GM23248 (cell line): ENCODE measurements around the gene ABLIM2. TPM values are rescaled to one million over a fixed set of nuclear protein-coding genes. Genes with fewer than 3 reads are reported as not detected.

Source experiments
- DNase-seq: peaks from one replicate; pipeline ENCODE4 v3.0.0-alpha.2; 2015
- H2AFZ ChIP-seq: fragments of 200-600 bp; sonication (generic); 2 replicates; pipeline ENCODE4 v1.6.1; 2016; ENCODE audit warnings: antibody characterized with exemption
- H3F3A ChIP-seq: fragments of 200-600 bp; sonication (generic); 2 replicates; pipeline ENCODE4 v1.6.1; 2016; ENCODE audit warnings: mild to moderate bottlenecking, antibody characterized with exemption, mixed run types; ENCODE audit not compliant: insufficient read depth
- H3K27ac ChIP-seq: fragments of 200-600 bp; sonication (generic); 2 replicates; pipeline ENCODE4 v1.5.1; 2016; ENCODE audit warnings: mild to moderate bottlenecking
- H3K27me3 ChIP-seq: fragments of 200-600 bp; sonication (generic); replicated peaks from 2 replicates; pipeline ENCODE4 v1.6.1; 2016; ENCODE audit warnings: mild to moderate bottlenecking; ENCODE audit not compliant: insufficient read depth
- H3K36me3 ChIP-seq: fragments of 200-600 bp; sonication (generic); 2 replicates; pipeline ENCODE4 v1.6.1; 2016; ENCODE audit warnings: low read depth, mild to moderate bottlenecking
- H3K4me1 ChIP-seq: fragments of 200-600 bp; sonication (generic); 2 replicates; pipeline ENCODE4 v1.6.1; 2016; ENCODE audit warnings: mild to moderate bottlenecking; ENCODE audit not compliant: insufficient read depth
- H3K4me2 ChIP-seq: fragments of 200-600 bp; sonication (generic); one replicate; pipeline ENCODE4 v1.6.1; 2016; ENCODE audit warnings: mild to moderate bottlenecking; ENCODE audit not compliant: unreplicated experiment
- H3K4me3 ChIP-seq: fragments of 200-600 bp; sonication (generic); 2 replicates; pipeline ENCODE4 v1.5.1; 2016; ENCODE audit warnings: mild to moderate bottlenecking
- H3K79me2 ChIP-seq: fragments of 200-600 bp; sonication (generic); 2 replicates; pipeline ENCODE4 v1.6.1; 2016; ENCODE audit warnings: mild to moderate bottlenecking; ENCODE audit not compliant: insufficient read depth
- H3K9ac ChIP-seq: fragments of 200-600 bp; sonication (generic); 2 replicates; pipeline ENCODE4 v1.6.1; 2016; ENCODE audit warnings: mild to moderate bottlenecking
- H3K9me2 ChIP-seq: fragments of 200-600 bp; sonication (generic); 2 replicates; pipeline ENCODE4 v1.6.1; 2016; ENCODE audit warnings: mixed run types, mild to moderate bottlenecking, moderate library complexity; ENCODE audit not compliant: insufficient read depth
- H3K9me3 ChIP-seq: fragments of 200-600 bp; sonication (generic); one replicate; pipeline ENCODE4 v1.6.1; 2017; ENCODE audit warnings: low read depth
- H4K20me1 ChIP-seq: fragments of 200-600 bp; sonication (generic); 2 replicates; pipeline ENCODE4 v1.6.0; 2016; ENCODE audit not compliant: insufficient read depth
- EZH2 ChIP-seq: fragments of 200-600 bp; sonication (generic); IDR thresholded peaks from 2 replicates; pipeline ENCODE4 v1.6.1; 2018; ENCODE audit warnings: antibody characterized with exemption, mild to moderate bottlenecking; ENCODE audit not compliant: insufficient read depth, poor library complexity, severe bottlenecking
- EZH2phosphoT487 ChIP-seq: fragments of 200-600 bp; sonication (generic); IDR thresholded peaks from 2 replicates; pipeline ENCODE4 v1.6.1; 2018; ENCODE audit warnings: antibody characterized with exemption, moderate library complexity, mild to moderate bottlenecking, low read depth; ENCODE audit not compliant: insufficient read depth
- WGBS, 2 experiments: methylation state at CpG; one replicate each; pipeline ENCODE4 v1.1.6; 2015 to 2017; ENCODE audit warnings: low lambda C conversion rate in 2 of 2, low coverage in 1 of 2; ENCODE audit errors: missing lambda C conversion rate in 2 of 2; 5-methylcytosine and 5-hydroxymethylcytosine counted together
- in situ Hi-C: fragments of 300-500 bp; cut with MboI; formaldehyde crosslinking; loops from 2 replicates; pipeline ENCODE4 v1.15.0; 2020
- polyA plus RNA-seq: library from polyadenylated mRNA; unstranded; fragments of >200 nt; fragmentation: Nextera tagmentation; extraction: Ambion mirVana; gene quantifications from 2 replicates; pipeline ENCODE4 v1.2.1, GENCODE V29; 2016
- total RNA-seq: library from RNA; depleted of rRNA; stranded (reverse); fragments of >200 nt; shearing (Covaris generic); gene quantifications from 2 replicates; pipeline ENCODE4 v1.2.3, GENCODE V29; 2014

ABLIM2 gene
- total and polyA plus RNA-seq, 2 experiments from 2014 or later: not detected

- WGBS, 2 experiments: 54 to 58% methylated on average over 17 of the region's 17 CpGs
- no peaks in the 10 kb centered on the region for H3K36me3 ChIP-seq
- no peak for DNase-seq
- in situ Hi-C loops: no loop called here
- no peak overlapping the region for H3K9ac ChIP-seq
- H3F3A ChIP-seq: no peaks in the 10 kb centered on the region
- no peaks in the 10 kb centered on the region for H3K79me2 ChIP-seq
- no peak overlapping the region for H2AFZ ChIP-seq
- no peak overlapping the region for H3K4me3 ChIP-seq
- H3K4me1 ChIP-seq: no peaks in the 10 kb centered on the region
- no peak overlapping the region for H3K27ac ChIP-seq
- H3K9me3 ChIP-seq: no peaks in the 10 kb centered on the region
- H3K27me3 ChIP-seq: peaks cover 69% of the 10 kb centered on the region
- TF ChIP-seq EZH2phosphoT487 (no peak), EZH2 (no peak)
- H3K9me2 ChIP-seq: no peaks in the 10 kb centered on the region
- H3K4me2 ChIP-seq: no peak overlapping the region
- no peaks in the 10 kb centered on the region for H4K20me1 ChIP-seq
These were observed 85.3 kb downstream of the ABLIM2 start for GRCh38 chr4:8073206-8073863.

GRCh38 chr4:8072235-8072968 is 86.2 kb downstream of the ABLIM2 start:
- Histone ChIP-seq H3K27me3 (peaks cover 60% of the 10 kb centered on the region), H3K4me1 (no peaks in the 10 kb centered on the region), H3K9me2 (no peaks in the 10 kb centered on the region), H3F3A (no peaks in the 10 kb centered on the region), H3K9me3 (no peaks in the 10 kb centered on the region), H3K9ac (no peak overlapping the region), H3K27ac (no peak overlapping the region), H2AFZ (no peak overlapping the region), H4K20me1 (no peaks in the 10 kb centered on the region), H3K4me2 (no peak overlapping the region), H3K4me3 (no peak overlapping the region), H3K79me2 (no peaks in the 10 kb centered on the region), H3K36me3 (no peaks in the 10 kb centered on the region)
- WGBS, 2 experiments: 25 to 32% methylated on average over 20 of the region's 20 CpGs
- in situ Hi-C loops: no loop called here
- no peak for TF ChIP-seq EZH2phosphoT487
- no peak for TF ChIP-seq EZH2
- no peak for DNase-seq

GRCh38 chr4:8071766-8072165 is 86.8 kb downstream of the ABLIM2 start:
- Histone ChIP-seq H3K4me3 (no peak overlapping the region), H3K27ac (no peak overlapping the region), H3K36me3 (no peaks in the 10 kb centered on the region), H3K9me3 (no peaks in the 10 kb centered on the region), H2AFZ (no peak overlapping the region), H3F3A (no peaks in the 10 kb centered on the region), H3K4me2 (no peak overlapping the region), H3K4me1 (no peaks in the 10 kb centered on the region), H3K27me3 (peaks cover 63% of the 10 kb centered on the region), H3K9ac (no peak overlapping the region), H4K20me1 (no peaks in the 10 kb centered on the region), H3K9me2 (no peaks in the 10 kb centered on the region), H3K79me2 (no peaks in the 10 kb centered on the region)
- in situ Hi-C loops: no loop called here
- no peak for TF ChIP-seq EZH2phosphoT487
- TF ChIP-seq EZH2: no peak
- 9 to 15% methylated on average over 23 of the region's 23 CpGs for WGBS, 2 experiments
- DNase-seq: no peak

GRCh38 chr4:8070736-8071718 is 87.6 kb downstream of the ABLIM2 start:
- in situ Hi-C loops: no loop called here
- Histone ChIP-seq H3K4me3 (no peak overlapping the region), H3K79me2 (no peaks in the 10 kb centered on the region), H3K9me3 (no peaks in the 10 kb centered on the region), H2AFZ (no peak overlapping the region), H3K9ac (no peak overlapping the region), H3K27me3 (peaks cover 66% of the 10 kb centered on the region), H3K4me1 (no peaks in the 10 kb centered on the region), H3F3A (no peaks in the 10 kb centered on the region), H3K9me2 (no peaks in the 10 kb centered on the region), H3K27ac (no peak overlapping the region), H3K4me2 (no peak overlapping the region), H4K20me1 (no peaks in the 10 kb centered on the region), H3K36me3 (no peaks in the 10 kb centered on the region)
- WGBS, 2 experiments: 14 to 23% methylated on average over 15 to 30 of the region's 30 CpGs
- TF ChIP-seq EZH2phosphoT487 (no peak), EZH2 (no peak)
- DNase-seq: no peak
